T1000 (cell line): ENCODE data around the gene SYT10.
"Not testable (repeated sequence)": the region's sequence is repeated elsewhere in the genome, so short reads cannot be mapped to it uniquely, and the experiment has no call there.

Source experiments
- DNase-seq: peaks from one replicate; lab custom pipeline; 2025; ENCODE audit warnings: mixed read lengths; lab: John Stamatoyannopoulos, UW

SYT10 gene, protein sequence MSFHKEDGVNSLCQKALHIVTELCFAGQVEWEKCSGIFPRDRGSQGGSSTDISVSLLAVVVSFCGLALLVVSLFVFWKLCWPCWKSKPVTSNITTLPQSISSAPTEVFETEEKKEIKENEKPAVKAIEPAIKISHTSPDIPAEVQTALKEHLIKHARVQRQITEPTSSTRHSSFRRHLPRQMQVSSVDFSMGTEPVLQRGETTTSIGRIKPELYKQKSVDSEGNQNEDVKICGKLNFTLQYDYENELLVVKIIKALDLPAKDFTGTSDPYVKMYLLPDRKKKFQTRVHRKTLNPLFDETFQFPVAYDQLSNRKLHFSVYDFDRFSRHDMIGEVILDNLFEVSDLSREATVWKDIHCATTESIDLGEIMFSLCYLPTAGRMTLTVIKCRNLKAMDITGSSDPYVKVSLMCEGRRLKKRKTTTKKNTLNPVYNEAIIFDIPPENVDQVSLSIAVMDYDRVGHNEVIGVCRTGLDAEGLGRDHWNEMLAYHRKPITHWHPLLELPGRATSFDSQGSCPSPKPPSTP

DNA sequence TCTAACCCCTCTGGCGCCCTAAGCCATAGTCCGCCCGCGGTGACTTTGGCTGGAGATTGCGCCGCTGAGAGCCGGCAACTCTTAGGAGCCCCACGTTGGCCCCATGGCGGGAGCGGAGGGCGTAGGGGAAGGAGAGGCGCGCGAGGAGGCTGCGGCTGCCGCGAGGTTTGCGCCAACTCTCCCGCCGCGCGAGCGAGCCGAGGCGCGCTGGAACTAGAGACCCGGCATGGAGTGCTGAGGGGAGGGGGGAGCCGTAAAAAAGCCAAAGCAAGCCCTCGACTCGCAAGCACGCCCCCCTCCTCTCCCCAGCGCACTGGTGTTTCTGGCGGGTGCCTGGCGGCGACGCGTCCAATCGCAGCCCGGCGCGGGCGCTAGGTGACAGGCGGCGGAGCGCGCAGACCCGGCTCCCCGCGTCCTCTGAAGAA, at the start of gene SYT10:
SYT10 (minus strand) TSS at position 233 of the 425 bp plus-strand sequence. CDS start 297 bp downstream, outside the sequence.
- no peak for DNase-seq

DNA sequence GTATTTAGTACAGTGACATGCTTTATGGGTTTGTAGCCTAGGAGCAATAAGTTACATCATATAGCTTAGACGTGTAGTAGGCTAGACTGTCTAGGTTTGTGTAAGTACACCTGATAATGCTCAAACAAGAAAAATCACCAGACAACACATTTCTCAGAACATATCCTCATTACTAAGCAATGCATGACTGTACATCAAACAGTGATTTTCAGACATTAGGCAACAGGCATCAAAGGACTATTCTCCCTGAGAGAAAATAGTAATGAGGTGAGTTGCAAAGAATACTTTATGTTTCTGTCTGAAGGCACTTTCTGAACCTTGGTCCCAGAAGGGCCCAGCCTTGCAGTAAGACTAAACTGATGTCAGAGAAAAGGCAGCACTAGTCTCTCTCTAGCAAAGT, 48.4 kb upstream of the SYT10 start:
- no peak for DNase-seq

DNA sequence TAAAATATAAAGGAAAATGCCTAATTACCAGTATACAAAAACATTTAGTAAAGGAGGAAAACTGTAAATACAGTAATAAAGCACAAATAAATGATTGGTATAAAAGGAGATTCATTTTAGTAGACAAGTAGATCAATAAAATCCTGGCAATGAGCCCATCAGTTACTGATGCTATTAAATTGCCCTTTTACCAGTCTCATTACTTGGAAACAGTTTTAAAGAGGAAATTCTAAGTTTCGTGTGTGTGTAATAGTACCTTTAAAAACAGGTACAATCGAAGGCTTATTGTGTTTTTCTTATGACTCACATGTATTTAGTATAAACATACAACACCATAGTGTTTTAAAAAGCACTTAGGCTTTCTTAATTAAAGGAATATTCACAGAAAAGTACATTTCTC, 46.4 kb upstream of the SYT10 start:
- DNase-seq = no peak

DNA sequence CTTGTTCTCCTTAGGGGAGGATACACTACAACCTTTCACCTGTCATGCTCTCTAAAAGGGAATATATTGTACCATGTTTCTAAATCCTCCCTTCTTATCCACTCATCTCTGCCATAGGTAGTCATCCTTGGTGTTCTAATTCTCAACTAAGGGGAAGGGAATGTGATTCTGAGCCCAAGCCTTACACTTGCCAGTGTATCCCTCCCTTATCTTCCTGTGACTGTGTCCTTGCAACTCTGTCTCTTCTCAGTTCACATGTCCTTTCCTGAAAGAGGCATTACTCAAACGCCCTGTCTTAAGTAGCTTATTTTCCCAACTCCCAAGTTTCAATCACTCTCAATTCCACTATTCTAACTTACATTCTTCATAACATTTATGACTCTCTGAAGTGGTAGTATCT, 44.5 kb upstream of the SYT10 start:
- no peak for DNase-seq

DNA sequence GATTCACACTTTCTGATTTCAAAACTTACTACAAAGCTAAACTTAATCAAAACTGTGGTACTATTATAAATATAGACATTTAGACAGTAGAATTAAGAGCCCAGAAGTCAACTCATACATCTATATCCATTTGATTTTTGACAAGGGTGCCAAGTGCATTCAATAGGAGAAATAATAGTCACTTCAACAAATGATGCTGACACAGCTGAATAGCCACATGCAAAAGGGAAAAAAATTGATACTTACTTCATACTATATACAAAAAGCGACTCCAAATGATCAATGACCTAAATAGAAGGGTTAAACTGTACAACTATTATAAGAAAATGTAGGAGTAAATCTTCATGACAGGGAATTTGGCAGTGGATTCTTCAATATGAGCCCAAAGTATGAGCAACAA, 40.7 kb upstream of the SYT10 start:
- DNase-seq = no peak

DNA sequence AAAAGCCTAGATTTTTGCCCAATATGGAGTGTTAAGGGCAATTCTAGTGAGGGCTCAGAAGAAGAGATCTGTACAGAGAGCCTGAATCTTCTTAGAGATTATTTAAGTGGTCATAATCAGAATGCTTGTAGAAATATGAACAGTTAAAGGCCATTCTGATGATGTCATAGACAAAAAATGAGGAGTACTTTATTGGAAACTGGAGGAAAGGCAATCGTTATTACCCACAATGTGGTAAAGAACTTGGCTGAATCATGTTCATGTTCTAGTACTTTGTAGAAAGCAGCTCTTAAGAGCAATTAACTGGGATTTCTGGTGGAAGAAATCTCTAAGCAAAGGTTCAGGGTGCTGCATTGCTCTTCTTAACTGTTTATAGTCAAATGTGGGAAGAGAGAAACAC, 36.4 kb upstream of the SYT10 start:
- DNase-seq = no peak

DNA sequence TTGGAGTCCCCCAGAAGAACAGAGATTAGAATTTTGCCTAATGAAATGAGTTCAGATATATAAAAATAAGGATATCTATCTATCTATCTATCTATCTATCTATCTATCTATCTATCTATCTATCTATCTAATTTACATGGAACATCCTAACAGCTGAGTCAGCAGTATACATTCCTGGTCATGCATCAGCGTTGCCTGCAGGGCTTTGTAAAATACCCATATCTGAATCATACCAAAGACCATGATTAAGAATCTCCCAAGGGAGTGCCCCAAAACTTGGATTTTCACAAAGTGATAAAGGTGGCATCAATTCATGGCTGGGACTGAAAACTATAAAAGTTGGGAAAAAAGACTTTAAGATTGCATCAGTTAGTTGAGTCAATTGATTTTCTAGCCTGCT, 32.7 kb upstream of the SYT10 start:
- DNase-seq = peak; percentile 38

DNA sequence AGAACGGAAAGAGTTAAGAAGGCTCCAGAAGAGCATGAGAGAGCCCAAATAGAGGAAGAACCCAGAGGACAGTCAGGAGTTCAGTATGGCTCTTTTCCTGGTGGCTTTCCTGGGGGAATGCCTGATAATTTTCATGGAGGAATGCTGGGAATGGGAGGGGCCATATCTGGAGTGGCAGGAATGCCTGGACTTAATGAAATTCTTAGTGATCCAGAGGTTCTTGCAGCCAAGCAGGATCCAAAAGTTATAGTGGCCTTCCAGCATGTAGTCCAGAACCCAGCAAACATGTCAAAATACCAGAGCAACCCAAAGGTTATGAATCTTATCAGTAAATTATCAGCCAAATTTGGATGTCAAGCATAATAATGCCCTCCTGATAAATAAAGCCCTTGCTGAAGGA, 15.5 kb upstream of the SYT10 start:
- DNase-seq = no peak

DNA sequence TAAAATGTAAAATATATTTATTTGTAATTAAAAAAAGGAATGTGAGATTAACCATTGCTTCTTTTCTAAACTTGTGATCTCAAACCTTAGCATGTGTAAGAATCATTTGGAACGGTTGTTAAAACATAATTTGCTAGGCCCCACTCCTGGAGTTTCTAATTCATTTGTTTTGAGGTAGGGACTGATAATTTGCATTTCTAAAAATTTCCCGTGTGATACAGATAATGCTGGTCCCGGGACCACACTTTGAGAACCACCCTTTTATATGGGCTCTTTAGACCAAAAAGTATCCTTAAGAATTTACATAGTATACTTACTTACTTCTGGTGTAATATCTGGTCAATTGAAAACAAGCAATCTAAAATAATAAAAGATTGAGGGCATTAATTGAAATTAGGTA, 10.9 kb upstream of the SYT10 start:
- no peak for DNase-seq

DNA sequence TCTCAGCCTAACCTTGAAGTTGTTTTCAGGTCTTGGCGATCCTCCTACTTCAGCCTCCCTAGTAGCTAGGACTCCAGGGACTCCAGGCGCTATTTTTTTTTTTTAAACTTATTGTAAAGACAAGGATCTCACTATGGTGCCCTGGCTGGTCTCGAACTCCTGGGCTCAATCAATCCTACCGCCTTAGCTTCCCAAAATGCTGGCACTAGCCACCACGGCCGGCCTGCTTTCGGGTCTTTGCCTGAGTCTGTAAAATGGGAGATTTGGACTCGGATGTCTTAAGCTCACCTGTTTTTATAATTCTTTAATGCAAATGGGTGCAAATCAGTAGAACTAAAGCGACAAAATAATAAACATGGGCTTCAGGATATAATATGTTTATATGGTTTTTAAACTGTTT, 858 bp upstream of the SYT10 start:
- no peak for DNase-seq

DNA sequence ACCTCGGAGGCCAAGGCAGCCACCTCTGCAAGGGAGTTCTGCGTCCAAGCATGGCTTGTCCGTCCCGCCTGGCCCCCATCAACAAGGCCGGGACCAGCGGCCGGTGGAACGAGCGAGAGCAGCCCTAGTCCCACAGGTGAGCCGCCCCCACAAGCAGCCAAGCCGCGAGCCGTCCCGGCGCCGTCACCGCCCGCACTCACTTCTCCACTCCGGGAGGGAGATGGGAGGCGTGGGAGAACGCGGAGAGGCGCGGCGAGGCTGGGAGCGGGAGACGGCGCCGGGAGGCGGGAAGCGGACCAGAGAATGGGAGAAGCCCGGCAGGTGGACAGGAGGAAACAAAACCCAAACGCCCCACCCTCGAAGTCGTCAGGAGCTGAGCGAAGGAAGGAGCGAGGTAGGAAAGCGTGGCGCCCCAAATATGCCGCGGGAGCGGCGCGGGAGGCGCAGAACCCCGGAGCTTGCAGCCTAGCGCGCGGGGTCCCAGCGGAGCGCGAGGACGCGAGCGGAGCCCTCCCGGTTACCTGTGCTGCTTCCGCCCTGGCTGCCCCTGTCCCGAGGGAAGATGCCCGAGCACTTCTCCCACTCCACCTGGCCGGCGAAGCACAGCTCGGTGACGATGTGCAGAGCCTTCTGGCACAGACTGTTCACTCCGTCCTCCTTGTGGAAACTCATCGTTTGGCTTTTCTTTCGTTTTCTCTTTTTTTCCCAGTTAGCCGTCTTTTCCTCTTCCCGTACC, 600 bp downstream of the SYT10 start:
- peak; percentile 35 for DNase-seq

DNA sequence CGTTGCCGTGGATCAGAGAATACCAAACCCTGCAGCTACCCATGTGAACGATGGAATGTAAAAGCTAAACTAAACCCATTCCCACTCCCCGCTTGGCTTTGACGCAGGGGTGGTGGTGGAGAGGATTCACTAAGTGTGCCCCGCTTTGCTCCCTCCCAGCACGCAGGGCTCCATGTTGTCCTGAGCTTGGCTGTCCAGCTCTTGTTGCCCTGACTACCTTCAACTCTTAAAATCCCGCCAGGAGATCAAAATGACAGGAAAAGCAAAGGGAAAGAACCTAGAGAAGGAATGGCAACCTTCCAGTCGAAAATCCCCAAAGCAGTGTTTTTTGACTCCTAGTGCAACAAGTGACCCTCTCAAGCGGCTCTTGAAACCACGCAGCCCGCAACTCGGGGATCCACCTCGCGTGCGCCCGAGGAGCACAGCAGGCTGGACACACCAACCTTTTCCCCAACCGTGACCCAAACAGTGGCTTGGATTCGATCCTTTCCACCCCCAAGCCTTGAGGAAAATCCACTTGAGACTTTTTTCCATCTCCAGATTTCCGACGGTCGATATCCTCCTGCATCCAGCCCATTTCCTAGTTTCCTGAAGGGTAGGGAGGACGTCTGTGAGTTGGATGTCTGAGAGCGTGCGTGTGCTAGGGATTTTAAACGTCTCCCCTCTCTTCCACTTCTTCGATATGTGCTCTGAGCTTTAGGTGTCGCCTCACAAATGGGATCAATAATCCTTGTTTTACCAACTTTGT, 1.4 kb downstream of the SYT10 start:
- no peak for DNase-seq

DNA sequence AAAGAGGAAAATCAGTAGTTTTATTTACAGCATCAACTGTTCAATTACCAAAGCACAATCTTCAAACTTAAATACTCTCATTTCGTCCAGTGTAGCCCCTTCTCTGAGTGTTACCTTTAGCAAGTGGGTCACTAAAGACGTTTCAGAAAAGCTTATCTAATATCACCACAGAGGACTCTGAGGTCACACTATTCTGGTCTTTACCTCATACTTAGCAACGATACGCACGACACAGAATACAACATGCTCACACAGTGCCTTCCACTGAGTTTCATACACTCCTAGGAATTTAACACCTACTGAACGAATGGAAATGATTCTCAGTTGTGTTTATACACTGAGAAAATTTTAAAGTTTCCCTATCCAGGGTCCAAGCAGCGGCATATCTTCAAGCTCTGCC, 2.0 kb downstream of the SYT10 start:
- no peak for DNase-seq

DNA sequence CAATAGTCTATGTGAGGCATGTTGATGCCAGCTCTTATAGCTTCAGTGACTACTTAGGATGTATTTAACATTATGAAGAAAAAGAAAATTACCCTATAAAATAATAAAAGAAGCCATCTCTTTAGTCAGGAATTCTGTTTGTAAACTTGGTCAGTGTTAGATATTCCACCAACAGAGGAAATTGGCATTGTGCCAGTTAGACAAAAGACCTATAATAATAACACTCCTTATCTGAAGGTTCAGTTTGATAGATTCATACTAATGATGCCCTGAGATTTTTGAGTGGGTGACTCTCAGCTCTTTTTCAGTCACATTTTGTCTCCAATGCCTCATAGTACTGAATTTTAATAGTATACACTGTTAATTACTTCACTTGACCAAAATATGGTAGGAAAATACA, 6.6 kb downstream of the SYT10 start:
- DNase-seq = no peak

DNA sequence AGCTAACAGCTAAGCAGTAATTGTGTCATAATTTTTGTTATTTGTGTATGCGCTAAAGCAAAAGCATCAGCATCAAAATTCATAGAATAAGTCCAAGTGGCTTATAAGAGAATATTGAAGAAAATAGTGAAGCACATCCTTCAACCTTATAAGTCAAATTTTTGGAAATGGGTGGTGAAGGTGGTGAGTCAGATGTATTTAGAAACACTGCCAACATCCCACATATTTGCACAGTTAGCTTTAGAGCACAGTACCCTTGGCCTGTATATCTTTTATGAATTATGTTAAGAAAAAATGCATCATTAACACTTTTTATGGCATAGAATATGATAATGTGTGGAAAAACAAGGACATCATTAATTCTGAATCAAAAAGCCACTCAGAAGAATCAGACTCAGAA, 8.0 kb downstream of the SYT10 start:
- no peak for DNase-seq

DNA sequence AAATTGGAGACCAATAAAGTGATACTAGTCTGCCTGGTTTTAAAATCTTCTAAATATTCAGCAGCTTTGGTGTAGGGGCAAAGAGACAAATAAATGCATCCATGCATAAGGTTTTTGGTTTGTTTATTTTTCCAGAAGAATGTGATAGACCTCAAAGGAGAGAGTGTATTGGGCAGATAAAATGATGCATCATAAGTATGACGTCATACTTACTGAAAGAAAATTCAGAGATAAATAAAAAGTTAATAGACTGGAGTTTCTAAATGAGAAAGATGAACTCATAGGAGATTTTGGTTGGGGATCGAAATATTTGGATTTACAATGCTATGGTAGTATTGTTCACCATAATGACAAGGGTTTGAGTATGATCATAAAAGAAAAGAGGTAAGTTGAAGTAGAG, 10.2 kb downstream of the SYT10 start:
- DNase-seq = no peak

DNA sequence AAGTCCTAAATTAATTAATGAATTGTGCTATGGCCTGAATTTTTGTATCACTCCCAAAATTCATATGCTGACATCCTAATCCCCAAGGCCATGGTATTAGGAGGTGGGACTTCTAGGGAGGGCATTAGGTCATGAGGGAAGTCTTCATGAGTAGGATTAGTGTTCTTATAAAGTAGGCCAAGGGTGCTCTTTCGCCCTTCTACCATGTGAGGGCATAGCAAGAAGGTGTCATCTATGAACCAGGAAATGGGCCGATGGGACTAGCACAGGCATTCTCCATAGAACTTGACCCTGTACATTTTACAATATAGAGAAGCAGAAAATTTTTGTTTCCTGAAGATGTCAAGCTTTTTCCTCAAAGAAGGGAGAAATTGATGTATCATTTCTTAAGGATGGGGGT, 12.5 kb downstream of the SYT10 start:
- DNase-seq = no peak

DNA sequence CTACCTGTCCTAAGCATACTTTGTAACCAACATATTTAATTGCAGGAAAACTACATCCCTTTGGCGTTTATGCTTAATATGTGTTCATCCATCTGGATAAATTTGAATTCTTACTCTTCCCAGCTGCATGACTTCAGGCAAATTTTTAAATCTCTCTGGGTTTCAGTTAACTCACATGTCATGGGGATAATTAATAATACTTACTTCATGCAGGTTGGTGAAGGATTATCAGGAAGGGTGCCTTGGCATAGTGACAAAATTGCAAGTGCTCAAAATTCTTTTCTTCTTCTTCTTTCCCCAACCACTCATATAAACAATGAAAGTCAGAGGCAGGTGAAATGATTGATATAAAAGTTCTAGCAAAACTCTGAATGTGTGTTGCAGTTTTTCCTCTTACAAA, 15.9 kb downstream of the SYT10 start:
- no peak for DNase-seq

DNA sequence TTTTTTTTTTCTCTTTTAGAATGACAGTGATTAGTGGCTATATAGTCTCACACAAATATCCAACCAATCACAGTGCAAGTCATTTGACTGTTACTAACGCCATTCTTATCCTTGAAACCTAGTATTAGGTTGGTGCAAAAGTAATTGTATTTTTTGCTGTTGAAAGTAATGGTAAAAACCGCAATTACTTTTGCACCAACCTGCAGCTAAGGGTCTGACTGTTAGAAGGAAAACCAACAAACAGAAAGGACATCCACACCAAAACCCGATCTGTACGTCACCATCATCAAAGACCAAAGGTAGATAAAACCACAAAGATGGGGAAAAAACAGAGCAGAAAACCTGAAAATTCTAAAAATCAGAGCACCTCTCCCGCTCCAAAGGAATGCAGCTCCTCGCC, 27.2 kb downstream of the SYT10 start:
- DNase-seq = not testable (repeated sequence)

DNA sequence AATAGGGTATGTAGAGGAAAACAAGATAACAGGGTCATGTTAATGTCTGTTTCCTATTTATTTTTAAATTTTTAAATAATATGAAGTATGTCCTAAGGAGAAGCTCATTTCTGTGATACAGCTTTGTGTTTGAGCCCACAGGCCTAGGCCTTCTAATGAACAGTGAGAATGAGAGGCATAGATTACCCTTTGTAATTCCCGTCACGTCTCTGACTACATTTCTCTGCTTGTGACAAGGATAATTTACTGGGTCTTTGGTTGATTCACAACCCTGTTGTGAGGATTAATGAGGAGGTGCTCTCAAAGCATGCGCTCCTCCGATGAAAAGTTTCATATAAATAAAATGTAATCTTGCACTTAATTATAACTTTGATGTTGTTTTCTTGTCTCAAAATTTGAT, 56.1 kb downstream of the SYT10 start:
- no peak for DNase-seq

DNA sequence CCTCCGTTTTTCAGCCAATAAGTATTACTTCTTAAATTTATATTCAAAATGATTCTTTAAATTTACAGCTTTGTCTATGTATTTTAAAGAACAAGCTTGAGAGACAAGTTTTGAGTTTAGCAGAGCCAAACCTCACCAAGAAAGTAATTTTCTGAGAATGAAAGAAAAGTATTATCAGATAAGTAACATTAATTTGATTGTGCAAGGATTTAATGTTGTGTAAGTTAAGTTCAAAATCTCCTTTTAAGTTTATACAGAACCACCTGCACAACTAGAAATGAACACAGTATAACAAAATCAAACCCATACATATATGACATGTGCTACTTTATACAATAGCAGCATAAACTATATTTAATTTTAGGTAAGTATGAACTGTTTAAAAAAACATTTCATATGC, 63.5 kb downstream of the SYT10 start:
- DNase-seq = no peak

DNA sequence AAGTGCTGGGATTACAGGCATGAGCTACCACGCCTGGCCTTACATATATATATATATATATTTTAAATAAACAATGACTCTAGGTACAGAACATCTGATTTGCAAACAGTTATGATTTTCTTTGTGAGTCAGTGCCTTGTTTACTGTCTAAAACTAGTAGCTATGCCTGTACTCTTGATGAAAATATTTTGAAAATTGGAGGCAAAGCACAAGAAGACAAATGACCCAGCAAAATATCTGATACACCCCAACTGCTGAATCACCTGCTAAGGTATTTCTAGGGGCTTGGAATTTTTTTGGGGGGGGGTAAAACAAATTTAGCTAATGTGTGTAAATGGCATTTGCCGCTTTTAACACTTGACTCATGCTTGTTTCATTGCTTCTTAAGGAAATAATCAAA, 69.3 kb downstream of the SYT10 start:
- no peak for DNase-seq

DNA sequence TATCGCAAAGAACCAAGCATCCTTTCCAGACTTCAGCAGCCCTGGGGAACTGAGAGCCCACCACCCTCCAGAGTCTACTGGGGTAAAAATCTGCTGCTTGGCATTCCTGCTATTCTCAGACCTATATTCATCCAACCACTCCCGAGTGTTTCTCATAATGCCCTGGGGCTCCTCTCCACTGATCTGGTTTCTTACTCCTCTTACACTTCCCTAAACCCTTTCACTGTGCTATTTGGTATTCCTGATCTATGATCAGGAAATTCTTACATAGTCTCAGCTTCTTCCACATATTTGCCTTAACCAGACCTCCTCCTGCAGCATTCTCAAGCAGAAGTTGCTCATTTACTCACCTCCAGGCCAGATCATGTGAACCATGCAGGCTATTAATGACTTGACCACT, 82.4 kb downstream of the SYT10 start:
- peak; percentile 55 for DNase-seq
